Uterus (tissue), 4 donors: Measurements from ENCODE around the gene MAPKAPK3. TPM values are rescaled to one million over a fixed set of nuclear protein-coding genes. Genes with fewer than 3 reads are reported as not detected.

ENCODE experiments used
- DNase-seq, 2 donors: peaks; one replicate each; pipeline ENCODE4 v3.0.0-alpha.2; 2019 to 2020
- H3K27ac ChIP-seq, 2 donors: fragments of 200-600 bp; sonication (generic); 1 replicate in 1 of 2; 2 replicates in 1 of 2; pipeline ENCODE4 v1.5.1; 2016 to 2018
- H3K27me3 ChIP-seq, 2 donors: fragments of 200-600 bp; sonication (generic); one replicate each; pipeline ENCODE4 v1.5.1; 2018 to 2019; ENCODE audit warnings: control low read depth in 1 of 2
- H3K36me3 ChIP-seq, 2 donors: fragments of 200-600 bp; sonication (generic); one replicate each; pipeline ENCODE4 v1.5.1; 2019; ENCODE audit warnings: control low read depth in 1 of 2
- H3K4me1 ChIP-seq, 2 donors: fragments of 200-600 bp; sonication (generic); one replicate each; pipeline ENCODE4 v1.5.1; 2018 to 2019; ENCODE audit warnings: control low read depth in 1 of 2
- H3K4me3 ChIP-seq, 2 donors: fragments of 200-600 bp; sonication (generic); 1 replicate in 1 of 2; 2 replicates in 1 of 2; pipeline ENCODE4 v1.5.1; 2018 to 2019; ENCODE audit warnings: mild to moderate bottlenecking in 1 of 2
- H3K9me3 ChIP-seq, 2 donors: fragments of 200-600 bp; sonication (generic); one replicate each; pipeline ENCODE4 v1.5.1; 2019; ENCODE audit warnings: control low read depth in 1 of 2
- CTCF ChIP-seq, 4 experiments: fragments of 200-600 bp in 2 of 4; fragments of 450-650 bp in 2 of 4; sonication (generic) in 2 of 4; IDR thresholded peaks; one replicate each; pipeline ENCODE4 v1.5.1; 2016 to 2019; ENCODE audit warnings: antibody characterized with exemption in 4 of 4, mild to moderate bottlenecking in 2 of 4, moderate library complexity in 1 of 4
- POLR2A ChIP-seq, 2 donors: fragments of 450-650 bp; IDR thresholded peaks; one replicate each; pipeline ENCODE4 v1.6.1; 2016; ENCODE audit warnings: antibody characterized with exemption in 2 of 2, mild to moderate bottlenecking in 1 of 2, moderate library complexity in 1 of 2
- intact Hi-C: fragments of 100-400 bp; cut with DNase I; formaldehyde crosslinking; loops from one replicate; pipeline ENCODE4 v1.15.1; 2023; ENCODE audit warnings: low total_unique reads
- total RNA-seq, 4 donors: library from RNA; depleted of rRNA in 3 of 4; stranded (reverse); fragments of >200 nt in 3 of 4; gene quantifications; one replicate each; pipeline versions ENCODE4 v1.1.0 to v1.2.4, GENCODE V29; 2014 to 2023
- donor health status: DM: yes; HTN: yes; CAD: no.

MAPKAPK3 gene
- total RNA-seq, 4 donors from 2014 or later = 22.0 to 39.1 (median 29.0) TPM

- TF ChIP-seq CTCF (IDR thresholded peaks at IDR 0.05) = no peak
- no peak for TF ChIP-seq POLR2A (IDR thresholded peaks at IDR 0.05)
- Histone ChIP-seq H3K4me3 (no peak overlapping the region), H3K27me3 (no peaks in the 10 kb centered on the region), H3K36me3 (no peaks in the 10 kb centered on the region), H3K4me1 (peaks cover 7 to 27% of the 10 kb centered on the region in 2 donors), H3K27ac (peak overlapping the region in 1 of 2 donors; percentile 2), H3K9me3 (no peaks in the 10 kb centered on the region)
- intact Hi-C loops = no loop called here
- DNase-seq = no peak
These were observed 7.7 kb upstream of the MAPKAPK3 start for GRCh38 chr3:50609071-50609762.

- Histone ChIP-seq H3K27me3 (no peaks in the 10 kb centered on the region), H3K4me1 (peaks cover 2 to 22% of the 10 kb centered on the region in 2 donors), H3K36me3 (no peaks in the 10 kb centered on the region), H3K9me3 (no peaks in the 10 kb centered on the region), H3K4me3 (no peak overlapping the region), H3K27ac (no peak overlapping the region)
- DNase-seq = no peak
- no peak for TF ChIP-seq POLR2A (IDR thresholded peaks at IDR 0.05)
- no peak for TF ChIP-seq CTCF (IDR thresholded peaks at IDR 0.05)
- intact Hi-C loops = no loop called here
These were observed 7.2 kb upstream of the MAPKAPK3 start for GRCh38 chr3:50609763-50610085.

- peaks cover 0 to 20% of the 10 kb centered on the region in 2 donors for H3K4me1 ChIP-seq
- no peak for DNase-seq
These were observed 6.6 kb upstream of the MAPKAPK3 start for GRCh38 chr3:50610181-50610971.

GRCh38 chr3:50610992-50611463, 5.9 kb upstream of the MAPKAPK3 start:
- peak overlapping the region; percentile 67 to 85 for H3K27ac ChIP-seq
- H3K9me3 ChIP-seq = no peaks in the 10 kb centered on the region
- peaks cover 0 to 15% of the 10 kb centered on the region in 2 donors for H3K4me1 ChIP-seq
- TF ChIP-seq CTCF (IDR thresholded peaks at IDR 0.05) = no peak
- TF ChIP-seq POLR2A (IDR thresholded peaks at IDR 0.05) = no peak
- intact Hi-C loops = no loop called here
- peak overlapping the region; percentile 68 to 71 for H3K4me3 ChIP-seq
- no peaks in the 10 kb centered on the region for H3K36me3 ChIP-seq
- no peaks in the 10 kb centered on the region for H3K27me3 ChIP-seq
- no peak for DNase-seq

More at GRCh38 chr3:50610181-50610971, 6.6 kb upstream of the MAPKAPK3 start:
- Histone ChIP-seq H3K27me3 (no peaks in the 10 kb centered on the region), H3K4me3 (peak overlapping the region; percentile 68 to 71), H3K27ac (peak overlapping the region; percentile 67 to 85), H3K36me3 (no peaks in the 10 kb centered on the region), H3K9me3 (no peaks in the 10 kb centered on the region)
- no peak for TF ChIP-seq CTCF (IDR thresholded peaks at IDR 0.05)
- no peak for TF ChIP-seq POLR2A (IDR thresholded peaks at IDR 0.05)
- intact Hi-C loops = no loop called here
